Chondrocyte (in vitro differentiated cells): ENCODE results near the gene SMKR1. TPM values are rescaled to one million over a fixed set of nuclear protein-coding genes. Genes with fewer than 3 reads are reported as not detected.
"Not testable (repeated sequence)": the region's sequence is repeated elsewhere in the genome, so short reads cannot be mapped to it uniquely, and the experiment has no call there.

Experiments
- DNase-seq: peaks from one replicate; pipeline ENCODE4 v3.0.0; 2021; ENCODE audit warnings: mixed read lengths, low spot score
- H3K27ac Mint-ChIP-seq: one replicate; pipeline ENCODE4 v1.8.0; 2021; ENCODE audit warnings: mild to moderate bottlenecking, moderate library complexity, mixed read lengths; ENCODE audit not compliant: unreplicated experiment
- H3K27me3 Mint-ChIP-seq: 2 replicates; pipeline ENCODE4 v1.8.0; 2021; ENCODE audit warnings: low read depth, mixed read lengths
- H3K36me3 Mint-ChIP-seq: 2 replicates; pipeline ENCODE4 v1.8.0; 2021; ENCODE audit warnings: low read depth, mixed read lengths
- H3K4me1 Mint-ChIP-seq: 2 replicates; pipeline ENCODE4 v1.8.0; 2021; ENCODE audit warnings: low read depth, mild to moderate bottlenecking, mixed read lengths
- H3K4me3 Mint-ChIP-seq: one replicate; pipeline ENCODE4 v1.8.0; 2021; ENCODE audit warnings: mild to moderate bottlenecking, moderate library complexity, mixed read lengths; ENCODE audit not compliant: unreplicated experiment
- H3K9me3 Mint-ChIP-seq: 2 replicates; pipeline ENCODE4 v1.8.0; 2021; ENCODE audit warnings: low read depth, mixed read lengths
- total RNA-seq: library from RNA; stranded (reverse); gene quantifications from 3 replicates; pipeline ENCODE4 v1.2.1, GENCODE V29; 2021
- TF ChIP-seq, protein P1 (sequence below): fragments of 200-600 bp; sonication (generic); IDR thresholded peaks from 2 replicates; pipeline ENCODE4 v1.5.0; 2021; ENCODE audit warnings: antibody characterized with exemption, mild to moderate bottlenecking, moderate library complexity

The SMKR1 gene
- total RNA-seq, 1 donor from 2014 or later: 0.20 TPM

DNA sequence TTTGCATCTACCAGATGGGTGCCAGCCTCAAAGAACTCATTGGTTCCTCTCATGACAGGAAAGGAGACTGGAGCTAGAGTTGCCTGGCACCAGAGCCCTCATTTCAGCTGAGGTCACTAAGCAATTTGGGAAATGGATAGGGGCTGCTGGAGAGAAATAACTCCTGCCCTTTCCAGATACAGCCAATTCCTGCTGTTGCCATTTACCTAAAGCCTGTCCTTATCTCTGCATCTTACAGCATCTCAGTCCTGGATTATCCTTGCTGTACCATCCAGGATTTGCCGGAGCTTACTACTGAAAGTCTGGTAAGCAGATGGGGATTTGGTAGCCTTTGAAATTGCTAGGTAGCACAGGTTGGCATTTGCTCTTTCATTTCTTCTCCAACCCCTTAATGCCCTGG is 31.9 kb upstream of the SMKR1 start:
- no peaks in the 10 kb centered on the region for H3K9me3 Mint-ChIP-seq
- DNase-seq: no peak
- H3K4me3 Mint-ChIP-seq: no peak overlapping the region
- no peaks in the 10 kb centered on the region for H3K36me3 Mint-ChIP-seq
- no peaks in the 10 kb centered on the region for H3K27me3 Mint-ChIP-seq
- no peaks in the 10 kb centered on the region for H3K4me1 Mint-ChIP-seq
- H3K27ac Mint-ChIP-seq: no peak overlapping the region
- TF ChIP-seq, protein P1, sequence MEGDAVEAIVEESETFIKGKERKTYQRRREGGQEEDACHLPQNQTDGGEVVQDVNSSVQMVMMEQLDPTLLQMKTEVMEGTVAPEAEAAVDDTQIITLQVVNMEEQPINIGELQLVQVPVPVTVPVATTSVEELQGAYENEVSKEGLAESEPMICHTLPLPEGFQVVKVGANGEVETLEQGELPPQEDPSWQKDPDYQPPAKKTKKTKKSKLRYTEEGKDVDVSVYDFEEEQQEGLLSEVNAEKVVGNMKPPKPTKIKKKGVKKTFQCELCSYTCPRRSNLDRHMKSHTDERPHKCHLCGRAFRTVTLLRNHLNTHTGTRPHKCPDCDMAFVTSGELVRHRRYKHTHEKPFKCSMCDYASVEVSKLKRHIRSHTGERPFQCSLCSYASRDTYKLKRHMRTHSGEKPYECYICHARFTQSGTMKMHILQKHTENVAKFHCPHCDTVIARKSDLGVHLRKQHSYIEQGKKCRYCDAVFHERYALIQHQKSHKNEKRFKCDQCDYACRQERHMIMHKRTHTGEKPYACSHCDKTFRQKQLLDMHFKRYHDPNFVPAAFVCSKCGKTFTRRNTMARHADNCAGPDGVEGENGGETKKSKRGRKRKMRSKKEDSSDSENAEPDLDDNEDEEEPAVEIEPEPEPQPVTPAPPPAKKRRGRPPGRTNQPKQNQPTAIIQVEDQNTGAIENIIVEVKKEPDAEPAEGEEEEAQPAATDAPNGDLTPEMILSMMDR: no peak

DNA sequence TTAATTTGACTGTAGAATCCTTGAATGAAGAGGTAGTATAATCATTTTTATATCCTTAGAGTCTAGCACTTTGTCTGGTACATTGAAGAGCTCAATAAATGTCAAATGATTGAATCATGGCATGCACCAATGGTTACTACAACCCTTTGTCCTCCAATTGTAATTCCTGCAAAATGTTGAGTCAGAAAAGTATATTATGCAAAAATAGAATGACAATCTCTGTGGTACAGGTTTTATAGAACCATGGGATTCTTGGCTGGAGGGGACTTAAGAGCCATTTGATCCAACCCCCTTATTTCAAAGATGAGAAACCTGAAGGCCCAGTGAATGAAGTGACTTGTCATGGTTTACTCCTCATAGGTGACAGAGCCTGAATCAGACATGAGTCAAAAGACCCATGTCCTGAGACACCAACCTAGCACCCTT is 30.9 kb upstream of the SMKR1 start:
- Mint-ChIP-seq H3K27ac (no peak overlapping the region), H3K27me3 (no peaks in the 10 kb centered on the region), H3K4me1 (no peaks in the 10 kb centered on the region), H3K4me3 (no peak overlapping the region), H3K36me3 (no peaks in the 10 kb centered on the region), H3K9me3 (no peaks in the 10 kb centered on the region)
- no peak for DNase-seq
- TF ChIP-seq, protein P1: no peak

DNA sequence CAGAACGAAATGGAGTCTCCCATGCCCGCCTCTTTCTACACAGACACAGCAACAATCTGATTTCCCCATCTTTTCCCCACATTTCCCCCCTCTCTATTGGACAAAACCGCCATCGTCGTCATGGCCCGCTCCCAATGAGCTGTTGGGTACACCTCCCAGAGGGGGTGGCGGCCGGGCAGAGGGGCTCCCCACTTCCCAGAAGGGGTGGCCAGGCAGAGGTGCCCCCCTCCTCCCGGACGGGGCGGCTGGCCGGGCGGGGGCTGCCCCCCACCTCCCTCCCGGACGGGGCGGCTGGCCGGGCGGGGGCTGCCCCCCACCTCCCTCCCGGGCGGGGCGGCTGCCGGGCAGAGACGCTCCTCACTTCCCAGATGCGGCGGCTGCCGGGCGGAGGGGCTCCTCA is 26.4 kb upstream of the SMKR1 start:
- not testable (repeated sequence) for H3K9me3 Mint-ChIP-seq, H3K4me3 Mint-ChIP-seq, H3K27me3 Mint-ChIP-seq, H3K4me1 Mint-ChIP-seq, H3K27ac Mint-ChIP-seq, H3K36me3 Mint-ChIP-seq, DNase-seq

DNA sequence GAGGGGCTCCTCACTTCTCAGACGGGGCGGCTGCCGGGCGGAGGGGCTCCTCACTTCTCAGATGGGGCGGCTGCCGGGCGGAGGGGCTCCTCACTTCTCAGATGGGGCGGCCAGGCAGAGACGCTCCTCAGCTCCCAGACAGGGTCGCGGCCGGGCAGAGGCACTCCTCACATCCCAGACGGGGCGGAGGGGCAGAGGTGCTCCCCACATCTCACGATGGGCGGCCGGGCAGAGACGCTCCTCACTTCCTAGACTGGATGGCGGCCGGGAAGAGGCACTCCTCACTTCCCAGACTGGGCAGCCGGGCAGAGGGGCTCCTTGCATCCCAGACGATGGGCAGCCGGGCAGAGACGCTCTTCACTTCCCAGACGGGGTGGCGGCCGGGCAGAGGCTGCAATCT is 25.9 kb upstream of the SMKR1 start:
- not testable (repeated sequence) for H3K36me3 Mint-ChIP-seq, H3K9me3 Mint-ChIP-seq, H3K27ac Mint-ChIP-seq

DNA sequence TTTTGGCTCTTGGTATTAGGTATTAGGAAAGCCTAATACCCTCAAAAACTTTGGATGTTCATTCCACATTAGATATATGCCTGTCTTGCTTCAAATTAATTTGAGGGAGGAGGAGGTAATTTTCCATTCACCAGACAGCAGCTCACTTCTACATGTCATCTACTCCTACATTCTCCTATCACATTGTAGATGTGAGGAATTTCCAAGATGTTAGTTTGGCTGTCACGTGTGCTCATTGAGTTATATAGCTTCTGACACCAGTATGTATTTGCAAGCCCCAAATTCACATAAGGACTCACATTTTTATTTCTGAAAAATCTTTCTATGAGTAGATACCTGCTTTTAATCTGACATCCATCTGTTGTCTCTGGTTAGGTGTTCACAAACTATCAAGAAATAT is 22.5 kb upstream of the SMKR1 start:
- no peak for DNase-seq
- Mint-ChIP-seq H3K27ac (no peak overlapping the region), H3K4me1 (no peaks in the 10 kb centered on the region), H3K4me3 (no peak overlapping the region), H3K27me3 (no peaks in the 10 kb centered on the region), H3K36me3 (no peaks in the 10 kb centered on the region), H3K9me3 (no peaks in the 10 kb centered on the region)
- TF ChIP-seq, protein P1: no peak

More for the DNA sequence above, 25.9 kb upstream of the SMKR1 start:
- not testable (repeated sequence) for H3K4me3 Mint-ChIP-seq, DNase-seq, H3K4me1 Mint-ChIP-seq, H3K27me3 Mint-ChIP-seq

DNA sequence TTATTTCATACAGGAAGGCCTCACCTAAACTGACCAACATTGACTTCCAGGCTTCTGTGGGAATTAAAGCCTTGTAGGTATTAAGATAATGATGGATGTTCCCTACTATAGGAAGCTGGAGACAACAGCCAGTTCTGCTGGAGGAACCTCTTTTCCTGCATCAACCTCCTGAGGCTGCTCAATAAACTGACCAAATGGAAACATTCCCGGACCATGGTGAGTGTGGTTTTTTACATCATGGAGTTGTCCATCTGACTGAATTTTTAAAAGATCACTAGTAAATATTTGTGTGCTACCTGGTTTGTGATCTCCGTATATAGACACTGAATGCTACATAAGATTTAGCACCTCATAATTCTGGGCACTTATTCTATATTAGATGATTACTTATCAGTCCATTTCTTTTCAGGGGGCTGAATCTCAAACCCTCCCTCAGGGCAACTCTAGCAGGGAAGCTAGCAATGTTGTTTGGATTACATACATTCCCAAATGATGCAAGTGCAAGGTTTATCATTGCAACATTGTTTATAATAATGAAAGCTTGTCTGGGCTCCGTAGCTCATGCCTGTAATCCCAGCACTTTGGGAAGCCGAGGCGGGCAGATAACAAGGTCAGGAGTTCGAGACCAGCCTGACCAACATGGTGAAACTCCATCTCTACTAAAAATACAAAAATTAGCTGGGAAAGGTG is 21.5 kb upstream of the SMKR1 start:
- no peak overlapping the region for H3K27ac Mint-ChIP-seq
- no peak for DNase-seq
- H3K36me3 Mint-ChIP-seq: no peaks in the 10 kb centered on the region
- TF ChIP-seq, protein P1: no peak
- no peaks in the 10 kb centered on the region for H3K27me3 Mint-ChIP-seq
- no peak overlapping the region for H3K4me3 Mint-ChIP-seq
- H3K4me1 Mint-ChIP-seq: no peaks in the 10 kb centered on the region
- H3K9me3 Mint-ChIP-seq: no peaks in the 10 kb centered on the region

DNA sequence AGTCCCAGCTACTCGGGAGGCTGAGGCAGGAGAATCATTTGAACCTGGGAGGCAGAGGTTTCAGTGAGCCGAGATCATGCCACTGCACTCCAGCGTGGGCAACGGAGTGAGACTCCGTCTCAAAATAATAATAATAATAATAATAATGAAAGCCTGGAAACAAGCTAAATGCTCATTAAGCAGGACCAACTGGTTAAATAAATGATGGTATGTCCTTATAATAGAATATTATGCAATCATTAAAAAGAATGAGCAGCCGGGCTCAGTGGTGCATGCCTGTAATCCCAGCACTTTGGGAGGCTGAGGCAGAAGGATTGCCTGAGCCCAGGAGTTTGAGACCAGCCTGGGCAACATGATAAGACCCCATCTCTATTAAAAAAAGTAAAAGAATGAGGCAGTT is 21.0 kb upstream of the SMKR1 start:
- not testable (repeated sequence) for DNase-seq, H3K36me3 Mint-ChIP-seq, H3K4me3 Mint-ChIP-seq, H3K4me1 Mint-ChIP-seq, H3K27ac Mint-ChIP-seq, H3K27me3 Mint-ChIP-seq, H3K9me3 Mint-ChIP-seq
